GM21367 (cell line): ENCODE results near the gene DRAM2.
"Not testable (repeated sequence)": the region's sequence is repeated elsewhere in the genome, so short reads cannot be mapped to it uniquely, and the experiment has no call there.

Source experiments
- ATAC-seq: cut with Tn5 transposase; IDR thresholded peaks from one replicate; pipeline ENCODE4 v1.9.1; 2021; ENCODE audit not compliant: unreplicated experiment

DRAM2 gene

GRCh38 chr1:111084999-111085398 lies 54.9 kb downstream of the DRAM2 start:
- ATAC-seq: no peak

- no peak for ATAC-seq
These were observed 57.3 kb downstream of the DRAM2 start for GRCh38 chr1:111082421-111083203.

GRCh38 chr1:111079329-111079728 lies 60.6 kb downstream of the DRAM2 start:
- ATAC-seq: not testable (repeated sequence)

GRCh38 chr1:111077312-111077711 lies 62.6 kb downstream of the DRAM2 start:
- ATAC-seq: not testable (repeated sequence)
